ENCODE results near the gene ALDH9A1.

Gene ALDH9A1

DNA sequence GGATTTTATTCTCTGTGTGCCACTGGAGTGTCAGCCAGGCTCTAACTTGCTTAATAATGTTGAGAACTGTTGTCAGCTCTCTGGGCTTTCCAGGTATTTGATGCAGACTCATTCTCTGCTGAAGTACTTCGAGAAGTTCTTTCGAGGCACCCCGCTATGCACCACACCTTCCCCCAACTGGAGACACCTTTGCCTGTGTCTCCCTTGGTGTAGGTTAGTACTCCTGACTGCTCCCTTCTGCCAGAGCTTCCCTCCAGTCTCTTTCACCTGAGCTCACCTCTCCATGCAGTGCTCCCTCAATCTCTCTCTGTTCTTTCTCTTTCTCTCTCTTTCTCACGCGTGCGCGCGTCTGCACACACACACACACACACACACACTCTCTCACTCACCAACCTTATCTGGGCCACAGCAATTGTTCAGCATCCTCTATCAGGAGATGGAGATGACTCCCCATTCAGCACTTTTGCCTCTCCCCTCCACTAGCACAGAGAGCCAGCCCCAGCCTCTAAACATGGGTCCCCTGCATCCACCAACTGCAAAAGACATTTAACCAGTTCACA lies 81.3 kb downstream of the ALDH9A1 start:
- no peak for DNase-seq

DNA sequence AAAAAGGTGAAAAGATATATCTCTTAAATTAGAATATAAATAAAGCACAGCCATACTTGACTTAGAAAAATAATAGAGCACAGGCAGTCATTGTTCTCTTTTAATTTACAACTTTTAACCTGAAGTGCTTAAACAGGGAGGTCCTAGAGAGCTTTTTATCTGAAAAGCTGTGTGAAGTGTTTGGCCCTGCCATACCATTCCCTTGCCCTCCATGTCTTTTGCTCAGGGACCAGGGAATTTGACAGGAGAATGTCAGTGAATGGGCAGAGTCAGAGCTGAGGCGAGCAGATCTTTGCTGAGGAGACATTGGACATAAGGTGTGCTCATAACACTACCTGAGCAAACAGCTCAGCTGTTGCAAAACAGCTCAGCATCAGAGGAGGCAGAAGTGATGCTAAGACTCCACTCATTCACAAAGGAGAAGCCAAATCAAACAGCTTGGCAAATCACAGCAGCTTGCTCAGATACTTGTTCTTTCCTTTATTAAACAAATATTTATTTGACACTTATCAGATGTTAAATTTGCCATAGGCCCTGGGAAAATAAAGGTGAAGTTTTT lies 82.2 kb downstream of the ALDH9A1 start:
- DNase-seq = no peak

Data from suppressor macrophage treated with lipopolysaccharide for 1 hour (primary cell).